Testis (tissue), 3 donors: ENCODE results near the gene DPP10. TPM values are rescaled to one million over a fixed set of nuclear protein-coding genes. Genes with fewer than 3 reads are reported as not detected.

Experiments
- DNase-seq: peaks from one replicate; pipeline ENCODE4 v3.0.0-alpha.2; 2019
- H3K27ac ChIP-seq, 2 donors: fragments of 200-600 bp; sonication (generic); one replicate each; pipeline ENCODE4 v1.5.1; 2019
- H3K27me3 ChIP-seq: fragments of 200-600 bp; sonication (generic); one replicate; pipeline ENCODE4 v1.5.1; 2019
- H3K36me3 ChIP-seq: fragments of 200-600 bp; sonication (generic); one replicate; pipeline ENCODE4 v1.5.1; 2017; ENCODE audit warnings: low read depth; ENCODE audit errors: missing control alignments
- H3K4me1 ChIP-seq: fragments of 200-600 bp; sonication (generic); one replicate; pipeline ENCODE4 v1.5.1; 2019
- H3K4me3 ChIP-seq, 2 donors: fragments of 200-600 bp; sonication (generic); one replicate each; pipeline ENCODE4 v1.5.1; 2017 to 2019
- H3K9me3 ChIP-seq: fragments of 200-600 bp; sonication (generic); one replicate; pipeline ENCODE4 v1.5.1; 2017
- POLR2A ChIP-seq: fragments of 450-650 bp; IDR thresholded peaks from one replicate; pipeline ENCODE4 v1.6.1; 2017; ENCODE audit warnings: antibody characterized with exemption, mild to moderate bottlenecking, moderate library complexity
- WGBS, 2 donors: methylation state at CpG; one replicate each; pipeline ENCODE4 v1.1.5; 2018; 5-methylcytosine and 5-hydroxymethylcytosine counted together
- intact Hi-C: fragments of 100-400 bp; cut with DNase I; formaldehyde crosslinking; loops from one replicate; pipeline ENCODE4 v1.15.1; 2023; ENCODE audit warnings: low total_unique reads
- polyA plus RNA-seq: library from polyadenylated mRNA; stranded (reverse); fragments of 350-450 nt; fragmentation: Illumina TruSeq; extraction: RNeasy Lipid Tissue Mini Kit (QIAGEN cat#74804); gene quantifications from one replicate; pipeline ENCODE4 v1.2.3, GENCODE V29; 2014; ENCODE audit warnings: low read depth, low replicate concordance; ENCODE audit not compliant: insufficient read depth
- total RNA-seq, 2 donors: library from RNA; depleted of rRNA; stranded (reverse); fragments of >200 nt; gene quantifications; one replicate each; pipeline ENCODE4 v1.2.3, GENCODE V29; 2016
- TF ChIP-seq, protein P1 (sequence below), 3 experiments: fragments of 450-650 bp in 2 of 3; fragments of 200-600 bp in 1 of 3; sonication (generic) in 1 of 3; IDR thresholded peaks; one replicate each; pipeline ENCODE4 v1.5.1; 2016 to 2019; ENCODE audit warnings: antibody characterized with exemption in 3 of 3, mild to moderate bottlenecking in 2 of 3, moderate library complexity in 1 of 3

The DPP10 gene
- total and polyA plus RNA-seq, 3 donors from 2014 or later = 1.7 to 6.7 (median 6.7) TPM

DNA sequence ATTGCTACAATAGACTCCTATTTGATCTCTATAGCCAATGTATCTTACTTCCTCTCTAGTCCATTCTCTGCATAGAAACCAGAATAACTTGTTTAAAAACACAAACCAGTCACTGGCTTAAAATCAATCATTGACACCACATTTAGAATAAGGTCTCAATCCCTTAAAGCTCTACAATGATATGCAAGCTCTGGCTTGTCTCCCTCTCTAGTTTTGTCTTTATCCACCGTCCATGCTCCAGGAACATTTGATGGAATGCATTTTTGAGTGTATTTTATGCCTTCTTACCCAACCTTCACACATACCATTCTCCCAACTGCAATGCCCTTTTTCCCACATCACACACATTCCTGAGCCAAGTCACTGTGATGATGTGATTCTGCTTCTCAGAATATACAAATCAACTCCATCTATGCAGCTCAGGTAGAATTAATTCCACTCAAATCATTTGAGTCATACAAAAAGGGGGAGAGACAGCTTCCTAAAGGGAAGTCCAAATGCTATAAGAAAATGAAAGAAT is 1107.2 kb downstream of the DPP10 start:
- H3K9me3 ChIP-seq = no peaks in the 10 kb centered on the region
- no peaks in the 10 kb centered on the region for H3K36me3 ChIP-seq
- intact Hi-C loops = no loop called here
- TF ChIP-seq, protein P1, sequence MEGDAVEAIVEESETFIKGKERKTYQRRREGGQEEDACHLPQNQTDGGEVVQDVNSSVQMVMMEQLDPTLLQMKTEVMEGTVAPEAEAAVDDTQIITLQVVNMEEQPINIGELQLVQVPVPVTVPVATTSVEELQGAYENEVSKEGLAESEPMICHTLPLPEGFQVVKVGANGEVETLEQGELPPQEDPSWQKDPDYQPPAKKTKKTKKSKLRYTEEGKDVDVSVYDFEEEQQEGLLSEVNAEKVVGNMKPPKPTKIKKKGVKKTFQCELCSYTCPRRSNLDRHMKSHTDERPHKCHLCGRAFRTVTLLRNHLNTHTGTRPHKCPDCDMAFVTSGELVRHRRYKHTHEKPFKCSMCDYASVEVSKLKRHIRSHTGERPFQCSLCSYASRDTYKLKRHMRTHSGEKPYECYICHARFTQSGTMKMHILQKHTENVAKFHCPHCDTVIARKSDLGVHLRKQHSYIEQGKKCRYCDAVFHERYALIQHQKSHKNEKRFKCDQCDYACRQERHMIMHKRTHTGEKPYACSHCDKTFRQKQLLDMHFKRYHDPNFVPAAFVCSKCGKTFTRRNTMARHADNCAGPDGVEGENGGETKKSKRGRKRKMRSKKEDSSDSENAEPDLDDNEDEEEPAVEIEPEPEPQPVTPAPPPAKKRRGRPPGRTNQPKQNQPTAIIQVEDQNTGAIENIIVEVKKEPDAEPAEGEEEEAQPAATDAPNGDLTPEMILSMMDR (IDR thresholded peaks at IDR 0.05) = no peak
- TF ChIP-seq POLR2A = no peak
- no peaks in the 10 kb centered on the region for H3K4me1 ChIP-seq
- no peak for DNase-seq
- H3K27me3 ChIP-seq = no peaks in the 10 kb centered on the region
- WGBS, 2 donors = 64 to 70% methylated on average over 1 of the region's 1 CpG
- no peak overlapping the region for H3K4me3 ChIP-seq
- no peak overlapping the region for H3K27ac ChIP-seq

DNA sequence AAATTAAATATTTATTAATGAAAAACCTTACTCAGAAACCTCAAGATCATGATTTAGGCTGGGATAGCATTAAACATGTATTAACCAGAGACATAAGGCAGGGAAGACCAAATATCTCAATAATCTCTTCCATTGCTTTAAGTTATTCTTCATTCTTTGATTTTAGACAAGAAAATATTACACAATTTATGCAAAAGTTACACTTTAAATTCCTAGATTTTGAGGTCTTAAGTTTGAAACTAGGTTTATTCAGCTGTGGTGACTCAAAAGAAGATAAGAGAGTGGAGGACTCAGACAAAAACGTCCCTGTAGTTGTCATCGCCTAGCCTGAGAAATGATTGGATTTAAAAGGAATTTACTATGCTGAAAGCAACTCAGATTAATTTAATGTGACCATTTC is 1110.3 kb downstream of the DPP10 start:
- no peaks in the 10 kb centered on the region for H3K9me3 ChIP-seq
- 52 to 64% methylated on average over 2 of the region's 2 CpGs for WGBS, 2 donors
- no peak overlapping the region for H3K4me3 ChIP-seq
- H3K27ac ChIP-seq = no peak overlapping the region
- H3K27me3 ChIP-seq = no peaks in the 10 kb centered on the region
- H3K4me1 ChIP-seq = no peaks in the 10 kb centered on the region
- no peak for DNase-seq
- TF ChIP-seq, protein P1 (IDR thresholded peaks at IDR 0.05) = no peak
- no peak for TF ChIP-seq POLR2A
- intact Hi-C loops = no loop called here
- H3K36me3 ChIP-seq = no peaks in the 10 kb centered on the region

DNA sequence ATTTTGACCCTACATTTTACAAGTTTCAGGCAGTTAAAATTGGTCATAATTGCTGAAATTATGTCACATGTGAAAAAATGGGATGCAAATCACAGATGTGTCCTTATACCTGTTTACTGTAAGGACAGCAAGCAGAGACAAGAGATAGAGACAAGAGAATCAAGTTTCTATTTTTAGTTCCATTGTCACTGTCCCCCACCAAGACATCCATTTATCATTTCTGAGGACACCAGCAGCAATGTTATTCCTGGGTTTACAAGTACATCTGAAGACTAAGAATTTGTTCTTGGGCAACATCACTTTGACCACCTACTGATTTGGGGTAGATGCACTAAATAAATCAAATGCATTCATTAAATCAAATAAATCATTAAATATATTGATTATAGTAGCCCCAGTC is 1111.7 kb downstream of the DPP10 start:
- Histone ChIP-seq H3K9me3 (no peaks in the 10 kb centered on the region), H3K27me3 (no peaks in the 10 kb centered on the region), H3K4me1 (no peaks in the 10 kb centered on the region), H3K4me3 (no peak overlapping the region), H3K27ac (no peak overlapping the region), H3K36me3 (no peaks in the 10 kb centered on the region)
- TF ChIP-seq, protein P1 (IDR thresholded peaks at IDR 0.05) = no peak
- no peak for TF ChIP-seq POLR2A
- DNase-seq = no peak
- intact Hi-C loops = no loop called here

DNA sequence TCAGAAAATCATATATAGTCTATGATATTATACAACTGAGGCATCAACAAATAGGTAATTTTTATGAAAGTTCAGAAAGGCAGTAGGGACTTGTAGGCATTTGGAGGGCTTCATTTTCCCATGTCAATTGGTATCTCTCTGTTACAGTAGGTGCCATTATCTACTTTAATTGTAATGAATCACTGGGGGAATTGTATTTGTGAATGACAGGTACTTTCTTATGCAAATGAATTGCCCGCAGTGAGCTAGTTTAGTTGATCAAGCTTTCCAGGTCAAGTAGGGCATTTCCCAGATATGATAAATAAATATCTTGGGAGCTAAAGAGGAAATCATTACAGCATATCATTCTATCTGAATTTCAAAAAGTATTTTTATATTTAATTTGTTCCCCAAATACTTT is 1116.3 kb downstream of the DPP10 start:
- WGBS, 2 donors = 61 to 67% methylated on average over 1 of the region's 1 CpG
- intact Hi-C loops = no loop called here
- H3K9me3 ChIP-seq = no peaks in the 10 kb centered on the region
- no peak for DNase-seq
- no peaks in the 10 kb centered on the region for H3K36me3 ChIP-seq
- H3K27ac ChIP-seq = no peak overlapping the region
- TF ChIP-seq POLR2A = no peak
- TF ChIP-seq, protein P1 (IDR thresholded peaks at IDR 0.05) = no peak
- no peaks in the 10 kb centered on the region for H3K27me3 ChIP-seq
- no peak overlapping the region for H3K4me3 ChIP-seq
- H3K4me1 ChIP-seq = no peaks in the 10 kb centered on the region

DNA sequence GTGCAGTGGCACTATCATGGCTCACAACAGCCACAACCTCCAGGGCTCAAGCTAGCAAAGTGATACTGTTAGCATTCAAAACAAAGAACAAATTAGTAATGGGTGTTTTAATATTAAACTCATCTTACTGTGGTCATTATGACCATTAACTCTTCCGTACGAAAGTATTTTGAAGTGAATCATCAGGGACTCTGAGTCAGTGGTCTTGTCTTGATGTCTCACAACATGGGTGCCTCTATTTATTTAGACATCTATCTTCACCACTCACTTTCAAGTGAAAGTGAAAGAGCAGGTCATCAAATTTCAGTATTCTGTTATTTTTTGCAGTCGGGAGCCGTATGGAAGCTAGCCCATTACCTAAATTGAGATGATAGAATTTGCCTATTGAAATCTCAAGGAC is 1118.2 kb downstream of the DPP10 start:
- H3K36me3 ChIP-seq = no peaks in the 10 kb centered on the region
- no peaks in the 10 kb centered on the region for H3K4me1 ChIP-seq
- no peaks in the 10 kb centered on the region for H3K27me3 ChIP-seq
- DNase-seq = no peak
- 82 to 92% methylated on average over 4 of the region's 4 CpGs for WGBS, 2 donors
- H3K27ac ChIP-seq = no peak overlapping the region
- TF ChIP-seq POLR2A = no peak
- TF ChIP-seq, protein P1 (IDR thresholded peaks at IDR 0.05) = no peak
- no peaks in the 10 kb centered on the region for H3K9me3 ChIP-seq
- intact Hi-C loops = no loop called here
- no peak overlapping the region for H3K4me3 ChIP-seq
